Fibroblast of lung (primary cell): ENCODE measurements around the gene LSAMP. TPM values are rescaled to one million over a fixed set of nuclear protein-coding genes. Genes with fewer than 3 reads are reported as not detected.

ENCODE experiments used
- DNase-seq, 2 donors: peaks; one replicate each; pipeline versions ENCODE4 v3.0.0 to v3.0.0-alpha.2; 2010; ENCODE audit warnings: low read depth in 2 of 2
- H2AFZ ChIP-seq: 2 replicates; pipeline ENCODE4 v1.5.1; 2012; ENCODE audit warnings: low read length, control low read depth, inconsistent platforms
- H3K27ac ChIP-seq: 2 replicates; pipeline ENCODE4 v1.5.1; 2011; ENCODE audit warnings: low read length, control low read depth; ENCODE audit not compliant: insufficient read depth
- H3K27me3 ChIP-seq: 2 replicates; pipeline ENCODE4 v1.5.1; 2011; ENCODE audit warnings: mild to moderate bottlenecking, low read length; ENCODE audit not compliant: control insufficient read depth, insufficient read depth
- H3K36me3 ChIP-seq: 2 replicates; pipeline ENCODE4 v1.5.1; 2011; ENCODE audit warnings: low read length; ENCODE audit not compliant: control insufficient read depth, insufficient read depth
- H3K4me1 ChIP-seq: 2 replicates; pipeline ENCODE4 v1.5.1; 2011; ENCODE audit warnings: low read length; ENCODE audit not compliant: control insufficient read depth, insufficient read depth; ENCODE audit errors: extremely low read depth
- H3K4me2 ChIP-seq: 2 replicates; pipeline ENCODE4 v1.5.1; 2011; ENCODE audit warnings: low read length, control low read depth; ENCODE audit not compliant: insufficient read depth; ENCODE audit errors: extremely low read depth
- H3K4me3 ChIP-seq, 4 experiments: fragments of 200-600 bp in 1 of 4; sonication (generic) in 1 of 4; replicated peaks in 1 of 4; 2 replicates each; pipeline ENCODE4 v1.5.1; 2011 to 2016; ENCODE audit warnings: low read length in 4 of 4, low read depth in 3 of 4, mild to moderate bottlenecking in 3 of 4, control low read depth in 2 of 4, inconsistent platforms in 1 of 4, mixed read lengths in 1 of 4; ENCODE audit not compliant: insufficient read depth in 1 of 4; ENCODE audit errors: control extremely low read depth in 1 of 4
- H3K79me2 ChIP-seq: 2 replicates; pipeline ENCODE4 v1.5.1; 2012; ENCODE audit warnings: mild to moderate bottlenecking, low read length, inconsistent platforms; ENCODE audit not compliant: control insufficient read depth, insufficient read depth
- H3K9ac ChIP-seq: 2 replicates; pipeline ENCODE4 v1.5.1; 2011; ENCODE audit warnings: mild to moderate bottlenecking, low read length, control low read depth; ENCODE audit not compliant: insufficient read depth
- H3K9me3 ChIP-seq: 2 replicates; pipeline ENCODE4 v1.5.1; 2012; ENCODE audit warnings: low read depth, low read length; ENCODE audit not compliant: control insufficient read depth, insufficient read depth
- H4K20me1 ChIP-seq: 2 replicates; pipeline ENCODE4 v1.5.1; 2011; ENCODE audit warnings: low read length; ENCODE audit not compliant: control insufficient read depth, insufficient read depth; ENCODE audit errors: extremely low read depth
- EZH2 ChIP-seq: IDR thresholded peaks from 2 replicates; pipeline ENCODE4 v1.5.1; 2012; ENCODE audit warnings: low read length, control low read depth, mild to moderate bottlenecking; ENCODE audit errors: missing control alignments
- polyA plus RNA-seq, 2 donors: library from polyadenylated mRNA; depleted of rRNA in 1 of 2; stranded (reverse) in 1 of 2; unstranded in 1 of 2; fragments of >200 nt; gene quantifications; 2 replicates each; pipeline ENCODE4 v1.2.1, GENCODE V29; 2011 to 2012; ENCODE audit warnings: missing spikeins in 1 of 2
- total RNA-seq: library from RNA; depleted of rRNA; stranded (reverse); fragments of >200 nt; gene quantifications from 2 replicates; pipeline ENCODE4 v1.2.1, GENCODE V29; 2014
- TF ChIP-seq, protein P1 (sequence below), 2 donors: IDR thresholded peaks in 1 of 2; conservative IDR thresholded peaks in 1 of 2; 1 replicate in 1 of 2; 2 replicates in 1 of 2; pipeline ENCODE4 v1.5.1; 2011 to 2012; ENCODE audit warnings: low read length in 2 of 2, control low read depth in 1 of 2, inconsistent platforms in 1 of 2, low read depth in 1 of 2, mild to moderate bottlenecking in 1 of 2

The LSAMP gene
- total and polyA plus RNA-seq, 2 donors (not counting 1 experiment from before 2014, with no cell fraction given) = 4.8 to 5.9 TPM

- no peak for TF ChIP-seq EZH2
- TF ChIP-seq, protein P1, sequence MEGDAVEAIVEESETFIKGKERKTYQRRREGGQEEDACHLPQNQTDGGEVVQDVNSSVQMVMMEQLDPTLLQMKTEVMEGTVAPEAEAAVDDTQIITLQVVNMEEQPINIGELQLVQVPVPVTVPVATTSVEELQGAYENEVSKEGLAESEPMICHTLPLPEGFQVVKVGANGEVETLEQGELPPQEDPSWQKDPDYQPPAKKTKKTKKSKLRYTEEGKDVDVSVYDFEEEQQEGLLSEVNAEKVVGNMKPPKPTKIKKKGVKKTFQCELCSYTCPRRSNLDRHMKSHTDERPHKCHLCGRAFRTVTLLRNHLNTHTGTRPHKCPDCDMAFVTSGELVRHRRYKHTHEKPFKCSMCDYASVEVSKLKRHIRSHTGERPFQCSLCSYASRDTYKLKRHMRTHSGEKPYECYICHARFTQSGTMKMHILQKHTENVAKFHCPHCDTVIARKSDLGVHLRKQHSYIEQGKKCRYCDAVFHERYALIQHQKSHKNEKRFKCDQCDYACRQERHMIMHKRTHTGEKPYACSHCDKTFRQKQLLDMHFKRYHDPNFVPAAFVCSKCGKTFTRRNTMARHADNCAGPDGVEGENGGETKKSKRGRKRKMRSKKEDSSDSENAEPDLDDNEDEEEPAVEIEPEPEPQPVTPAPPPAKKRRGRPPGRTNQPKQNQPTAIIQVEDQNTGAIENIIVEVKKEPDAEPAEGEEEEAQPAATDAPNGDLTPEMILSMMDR (conservative IDR thresholded peaks at IDR 0.05 in 1 of 2, IDR thresholded peaks at IDR 0.05 in 1 of 2; ENCODE audit: low read depth in 1 of 2, low read length in 2 of 2) = no peak
- H3K27me3 ChIP-seq = no peaks in the 10 kb centered on the region
- H4K20me1 ChIP-seq = no peaks in the 10 kb centered on the region
- no peak for DNase-seq
- H2AFZ ChIP-seq = no peak overlapping the region
- no peak overlapping the region for H3K9ac ChIP-seq
- no peaks in the 10 kb centered on the region for H3K4me1 ChIP-seq
- H3K79me2 ChIP-seq = no peaks in the 10 kb centered on the region
- H3K36me3 ChIP-seq = no peaks in the 10 kb centered on the region
- H3K4me2 ChIP-seq = no peak overlapping the region
- H3K27ac ChIP-seq = no peak overlapping the region
- H3K4me3 ChIP-seq = no peak overlapping the region
- H3K9me3 ChIP-seq = no peaks in the 10 kb centered on the region
Observed at GRCh38 chr3:116019254-116019763, 426.0 kb downstream of the LSAMP start.

GRCh38 chr3:116018646-116019045 lies 426.6 kb downstream of the LSAMP start:
- no peaks in the 10 kb centered on the region for H3K27me3 ChIP-seq
- no peak overlapping the region for H2AFZ ChIP-seq
- TF ChIP-seq, protein P1 (conservative IDR thresholded peaks at IDR 0.05 in 1 of 2, IDR thresholded peaks at IDR 0.05 in 1 of 2; ENCODE audit: low read depth in 1 of 2, low read length in 2 of 2) = no peak
- TF ChIP-seq EZH2 = no peak
- H3K79me2 ChIP-seq = no peaks in the 10 kb centered on the region
- peak in 1 of 2 donors; percentile 47 for DNase-seq
- H3K4me2 ChIP-seq = no peak overlapping the region
- H4K20me1 ChIP-seq = no peaks in the 10 kb centered on the region
- no peak overlapping the region for H3K27ac ChIP-seq
- H3K9ac ChIP-seq = no peak overlapping the region
- no peaks in the 10 kb centered on the region for H3K36me3 ChIP-seq
- no peaks in the 10 kb centered on the region for H3K9me3 ChIP-seq
- H3K4me3 ChIP-seq = no peak overlapping the region
- no peaks in the 10 kb centered on the region for H3K4me1 ChIP-seq

- H3K79me2 ChIP-seq = no peaks in the 10 kb centered on the region
- no peak for DNase-seq
- no peak overlapping the region for H3K27ac ChIP-seq
- no peaks in the 10 kb centered on the region for H3K4me1 ChIP-seq
- H3K4me2 ChIP-seq = no peak overlapping the region
- TF ChIP-seq, protein P1 (conservative IDR thresholded peaks at IDR 0.05 in 1 of 2, IDR thresholded peaks at IDR 0.05 in 1 of 2; ENCODE audit: low read depth in 1 of 2, low read length in 2 of 2) = no peak
- TF ChIP-seq EZH2 = no peak
- H2AFZ ChIP-seq = no peak overlapping the region
- no peaks in the 10 kb centered on the region for H3K36me3 ChIP-seq
- H4K20me1 ChIP-seq = no peaks in the 10 kb centered on the region
- H3K27me3 ChIP-seq = no peaks in the 10 kb centered on the region
- no peak overlapping the region for H3K9ac ChIP-seq
- H3K4me3 ChIP-seq = no peak overlapping the region
- H3K9me3 ChIP-seq = no peaks in the 10 kb centered on the region
Observed at GRCh38 chr3:116015931-116016330, 429.4 kb downstream of the LSAMP start.
